Urothelium cell line (cell line): ENCODE data around the gene C1orf56.

Source experiments
- DNase-seq: peaks from one replicate; pipeline ENCODE4 v3.0.0; 2011; ENCODE audit warnings: low spot score, mixed read lengths
- FAIRE-seq: peaks from 2 replicates; lab custom pipeline; 2011; peaks lifted over from hg19 to GRCh38; lab: Jason Lieb, UNC

The C1orf56 gene, protein sequence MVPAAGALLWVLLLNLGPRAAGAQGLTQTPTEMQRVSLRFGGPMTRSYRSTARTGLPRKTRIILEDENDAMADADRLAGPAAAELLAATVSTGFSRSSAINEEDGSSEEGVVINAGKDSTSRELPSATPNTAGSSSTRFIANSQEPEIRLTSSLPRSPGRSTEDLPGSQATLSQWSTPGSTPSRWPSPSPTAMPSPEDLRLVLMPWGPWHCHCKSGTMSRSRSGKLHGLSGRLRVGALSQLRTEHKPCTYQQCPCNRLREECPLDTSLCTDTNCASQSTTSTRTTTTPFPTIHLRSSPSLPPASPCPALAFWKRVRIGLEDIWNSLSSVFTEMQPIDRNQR

DNA sequence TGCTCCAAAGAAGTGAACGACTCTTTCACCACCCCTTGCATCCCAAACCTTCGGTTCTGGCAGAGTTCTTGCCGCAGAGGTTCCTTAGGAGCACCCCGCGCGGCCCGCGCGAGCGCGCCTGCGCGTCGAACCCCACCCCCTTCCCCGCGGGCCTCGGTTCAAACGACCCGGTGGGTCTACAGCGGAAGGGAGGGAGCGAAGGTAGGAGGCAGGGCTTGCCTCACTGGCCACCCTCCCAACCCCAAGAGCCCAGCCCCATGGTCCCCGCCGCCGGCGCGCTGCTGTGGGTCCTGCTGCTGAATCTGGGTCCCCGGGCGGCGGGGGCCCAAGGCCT, at the start of gene C1orf56:
C1orf56 (plus strand) TSS at position 161 of the 334 bp plus-strand sequence; CDS start at position 258, 97 bp downstream.
- FAIRE-seq = no peak
- DNase-seq = peak; percentile 87

GRCh38 chr1:150997949-150998348, 49.6 kb upstream of the C1orf56 start:
- FAIRE-seq (no peak), DNase-seq (no peak)

DNA sequence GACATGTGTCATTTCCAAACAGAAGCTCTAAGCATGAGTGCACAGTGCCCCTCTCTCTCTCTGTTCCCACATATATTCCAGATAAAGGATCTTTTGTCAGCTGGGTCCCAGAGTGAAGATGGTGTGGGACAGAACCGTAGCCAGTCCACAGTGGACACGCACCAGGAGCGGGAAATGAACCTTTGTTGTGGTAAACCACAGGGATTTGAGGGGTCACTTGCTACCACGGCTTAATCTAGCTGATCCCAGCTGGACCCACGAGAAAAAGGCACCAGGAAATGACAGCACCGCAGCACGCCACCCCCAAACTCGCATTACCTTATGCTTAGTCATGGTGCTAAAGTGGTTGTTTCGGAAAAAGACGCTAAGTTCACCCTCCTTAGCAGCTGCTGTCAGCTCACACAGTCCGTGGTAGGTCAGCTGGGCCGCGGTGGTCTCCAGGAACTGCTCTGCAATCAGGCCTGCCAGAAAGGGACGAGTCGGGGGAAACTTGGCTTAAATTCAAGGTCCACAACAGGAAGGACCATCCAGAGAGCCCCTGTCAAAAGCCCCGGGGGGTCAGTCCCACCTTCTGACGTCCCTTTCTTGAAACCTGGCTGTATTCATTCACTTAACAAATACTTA, 48.4 kb upstream of the C1orf56 start:
- DNase-seq = peak; percentile 64
- no peak for FAIRE-seq

GRCh38 chr1:150999926-151000325, 47.6 kb upstream of the C1orf56 start:
- no peak for FAIRE-seq
- no peak for DNase-seq

DNA sequence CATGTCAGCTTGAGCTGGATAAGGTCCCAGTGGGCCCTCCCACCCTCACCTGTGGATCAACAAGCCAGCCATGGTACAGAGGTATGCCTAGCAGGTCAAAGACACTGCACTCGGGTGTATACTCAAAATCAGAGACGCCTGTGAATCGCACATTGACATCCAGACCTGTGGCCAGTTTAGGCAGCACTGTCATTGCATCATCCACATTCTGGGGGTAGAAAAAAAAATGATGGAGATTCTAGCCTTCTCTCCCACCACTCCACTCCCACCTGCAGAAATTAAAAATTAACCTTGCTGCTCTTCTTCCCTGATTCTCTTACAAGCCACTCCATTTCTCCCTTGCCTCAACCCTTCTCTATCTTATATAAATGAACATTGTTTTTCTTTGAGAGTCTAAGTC, 47.1 kb upstream of the C1orf56 start:
- no peak for FAIRE-seq
- DNase-seq = no peak

- no peak for FAIRE-seq
- peak; percentile 37 for DNase-seq
Observed at GRCh38 chr1:151001602-151002001, 45.9 kb upstream of the C1orf56 start.

- DNase-seq = no peak
- no peak for FAIRE-seq
Observed at GRCh38 chr1:151002051-151002450, 45.5 kb upstream of the C1orf56 start.

GRCh38 chr1:151002611-151003010, 44.9 kb upstream of the C1orf56 start:
- no peak for FAIRE-seq
- no peak for DNase-seq

GRCh38 chr1:151003180-151003579, 44.4 kb upstream of the C1orf56 start:
- no peak for DNase-seq

DNA sequence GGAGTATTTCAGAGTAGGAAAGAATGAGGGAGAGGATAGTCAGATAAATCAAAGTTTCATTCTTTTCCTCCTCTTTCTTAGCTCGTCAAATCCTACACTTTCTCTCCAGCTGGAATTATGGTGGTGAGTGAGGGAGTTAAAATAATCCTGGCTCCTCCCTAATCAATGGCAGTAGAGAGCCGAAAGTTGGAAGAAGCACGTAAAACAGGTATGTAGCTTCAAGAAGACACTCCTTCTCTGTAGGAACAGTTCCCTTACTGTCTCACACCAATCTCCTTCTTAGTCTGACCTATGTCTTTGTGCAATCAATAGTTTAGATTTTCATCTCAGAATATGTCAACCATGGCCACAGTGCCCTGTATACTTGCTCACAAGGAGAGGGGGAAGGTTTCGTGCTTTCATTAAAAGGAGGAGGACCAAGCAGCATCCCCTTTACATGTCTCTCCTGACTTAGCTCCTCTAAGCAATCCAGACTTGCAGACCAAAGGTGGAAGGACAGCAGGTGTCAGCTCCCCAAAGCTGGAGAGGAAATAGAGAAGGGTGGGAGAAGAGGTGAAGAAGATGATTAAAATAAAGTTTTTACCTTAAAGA, 41.7 kb upstream of the C1orf56 start:
- no peak for DNase-seq
- FAIRE-seq = no peak

More at GRCh38 chr1:151003180-151003579, 44.4 kb upstream of the C1orf56 start:
- FAIRE-seq = no peak

GRCh38 chr1:151006327-151007052, 41.1 kb upstream of the C1orf56 start, which contains the start of gene MINDY1:
MINDY1 (minus strand) TSS chr1:151006902; CDS start chr1:151002617, 4,285 bp downstream.
- FAIRE-seq (no peak), DNase-seq (peak; percentile 86)

DNA sequence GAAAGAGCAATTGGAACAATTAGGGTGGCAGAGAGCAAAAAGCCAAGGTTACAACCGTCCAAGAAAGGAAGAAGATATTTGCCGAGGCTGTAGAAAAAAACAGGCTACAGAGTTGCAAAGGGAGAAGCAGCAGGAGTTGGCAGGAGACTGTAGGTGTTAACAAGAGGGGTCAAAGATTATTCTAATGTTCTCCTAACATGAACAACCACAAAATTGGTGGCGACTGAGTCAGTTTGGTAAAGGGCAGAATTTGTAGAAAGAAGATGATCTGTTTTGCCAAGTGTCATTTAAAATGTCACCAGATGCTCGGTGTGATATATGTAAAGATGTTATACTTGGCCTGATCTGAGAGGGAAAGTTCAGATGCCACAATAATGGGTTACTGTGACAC, 39.7 kb upstream of the C1orf56 start:
- DNase-seq (no peak), FAIRE-seq (no peak)

- DNase-seq = peak; percentile 99
- no peak for FAIRE-seq
Observed at GRCh38 chr1:151008244-151009205, 39.0 kb upstream of the C1orf56 start, which contains the start of gene PRUNE1. PRUNE1 (plus strand) TSS chr1:151008449; CDS start chr1:151008633, 184 bp downstream.

DNA sequence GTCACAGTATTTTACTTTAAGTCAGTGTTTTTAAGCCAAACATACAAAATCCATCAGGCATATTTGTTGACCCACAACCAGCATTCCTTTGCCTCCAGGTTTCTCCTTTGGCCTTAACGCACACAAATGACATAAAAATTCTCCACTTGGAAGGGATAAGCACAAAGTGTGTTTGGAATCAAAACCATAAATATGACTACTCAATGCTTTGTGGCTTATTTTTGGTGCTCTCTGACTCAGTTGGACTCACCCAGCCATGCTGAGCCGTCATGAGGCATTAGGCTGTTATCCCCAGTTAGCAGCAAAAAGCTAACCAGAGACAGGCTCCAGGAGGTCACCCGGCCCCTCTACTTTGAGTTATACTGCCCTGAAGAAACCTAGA, 38.4 kb upstream of the C1orf56 start:
- no peak for FAIRE-seq
- no peak for DNase-seq

DNA sequence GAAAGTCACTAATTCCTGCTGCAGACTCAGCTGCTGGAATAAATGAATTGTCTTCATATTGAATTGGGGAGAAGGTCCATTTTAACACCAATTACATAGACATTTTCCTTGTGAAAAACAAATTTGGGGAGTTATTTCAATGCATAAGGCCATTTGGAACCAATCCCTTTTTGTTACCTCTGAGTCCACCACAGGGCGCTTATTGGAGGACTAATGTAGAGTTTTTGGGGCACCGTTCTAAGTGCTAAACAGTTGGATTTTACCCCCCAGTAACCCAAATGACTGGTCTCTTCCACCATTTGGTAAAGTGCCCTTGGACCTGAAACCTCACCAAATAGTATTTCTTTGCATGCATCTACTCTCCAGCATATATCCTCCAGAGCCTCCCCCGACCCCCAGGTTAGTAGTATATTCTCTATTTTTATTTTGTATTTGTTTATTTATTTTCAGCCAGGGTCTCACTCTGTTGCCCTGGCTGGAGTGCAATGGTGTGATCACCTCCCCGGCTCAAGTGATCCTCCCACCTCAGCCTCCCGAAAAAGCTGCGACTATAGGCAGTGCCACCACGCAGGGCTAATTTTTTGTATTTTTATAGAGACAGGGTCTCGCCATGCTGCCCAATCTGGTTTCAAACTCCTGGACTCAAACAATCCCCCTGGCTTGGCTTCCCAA, 37.7 kb upstream of the C1orf56 start:
- DNase-seq = no peak
- no peak for FAIRE-seq

GRCh38 chr1:151010346-151010726, 37.2 kb upstream of the C1orf56 start:
- DNase-seq (no peak), FAIRE-seq (no peak)

DNA sequence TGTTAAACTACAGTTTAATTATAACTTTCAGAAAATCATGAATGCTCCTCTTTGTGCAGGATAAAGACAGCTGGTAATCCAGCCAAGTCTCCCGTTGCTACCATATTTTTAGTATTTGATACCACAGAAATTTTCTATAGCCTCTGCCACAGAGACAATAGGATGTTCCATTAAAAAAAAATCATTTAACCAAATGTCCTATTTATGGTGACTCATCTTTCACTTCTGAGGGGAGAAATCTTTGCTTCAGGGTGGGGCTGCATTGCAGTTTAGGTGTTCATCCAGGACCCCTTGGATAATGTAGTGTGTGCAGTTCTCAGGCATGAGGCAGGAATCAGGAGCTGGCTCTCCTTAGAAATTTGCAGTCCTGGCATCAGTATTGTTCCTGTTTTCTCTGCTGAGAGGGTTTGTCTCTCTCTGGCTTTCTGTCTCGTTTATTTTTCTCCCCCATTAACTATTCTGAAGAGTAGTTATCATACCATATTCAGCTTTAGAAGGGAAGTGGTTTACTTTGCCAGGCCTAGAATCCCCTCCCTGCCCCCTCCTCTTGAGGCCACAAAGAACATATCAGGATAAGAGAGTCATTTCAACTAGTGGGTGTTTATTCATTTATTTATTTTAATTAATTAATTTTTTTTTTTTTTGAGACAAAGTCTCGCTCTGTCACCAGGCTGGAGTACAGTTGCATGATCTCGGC, 36.2 kb upstream of the C1orf56 start:
- no peak for FAIRE-seq

DNA sequence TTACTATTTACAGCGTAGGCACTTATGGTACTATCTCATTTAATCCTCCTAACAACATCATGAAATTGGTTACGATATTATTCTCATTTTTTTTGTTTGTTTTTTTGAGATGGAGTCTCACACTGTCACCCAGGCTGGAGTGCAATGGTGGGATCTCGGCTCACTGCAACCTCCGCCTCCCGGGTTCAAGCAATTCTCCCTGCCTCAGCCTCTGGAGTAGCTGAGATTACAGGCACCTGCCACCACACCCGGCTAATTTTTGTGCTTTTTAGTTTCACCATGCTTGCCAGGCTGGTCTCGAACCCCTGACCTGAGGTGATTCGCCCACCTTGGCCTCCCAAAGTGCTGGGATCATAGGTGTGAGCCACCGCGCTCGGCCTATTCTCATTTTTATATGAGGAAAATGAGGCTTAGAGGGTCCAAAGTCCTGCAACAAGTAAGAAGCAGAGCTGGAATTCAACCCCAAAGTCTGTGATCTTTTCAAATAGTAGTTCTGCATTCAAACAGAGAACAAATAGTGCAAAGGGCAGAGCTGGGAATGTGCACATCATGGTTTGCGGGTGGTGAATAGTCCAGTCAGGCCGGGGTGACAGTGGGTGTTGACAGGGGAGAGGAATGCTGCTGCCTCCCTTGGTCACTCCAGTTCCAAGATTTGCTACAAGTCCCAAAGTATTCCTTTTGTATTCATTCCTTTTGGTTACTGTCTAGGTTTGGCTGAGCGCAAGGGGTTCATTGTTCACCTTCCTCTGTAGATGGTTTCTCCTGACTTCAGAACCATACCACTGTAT, 34.7 kb upstream of the C1orf56 start:
- FAIRE-seq (no peak), DNase-seq (no peak)

More for the DNA sequence above, 36.2 kb upstream of the C1orf56 start:
- no peak for DNase-seq
